HepG2 (cell line): ENCODE results near the gene UQCRC2.

ENCODE experiments used
- FOXK2 ChIP-seq: fragments of 450-650 bp; IDR thresholded peaks from 2 replicates; pipeline ENCODE4 v1.6.1; 2016
- TEAD2 ChIP-seq: sonication (generic); formaldehyde crosslinking; IDR thresholded peaks from 2 replicates; pipeline ENCODE4 v1.9.0; 2021; ENCODE audit warnings: missing genetic modification reagents
- TF ChIP-seq, protein P1 (sequence below): sonication (generic); formaldehyde crosslinking; IDR thresholded peaks from 2 replicates; pipeline ENCODE4 v1.9.0; 2021; ENCODE audit warnings: missing genetic modification reagents, borderline replicate concordance
- TF ChIP-seq, protein P2 (sequence below): sonication (generic); formaldehyde crosslinking; IDR thresholded peaks from 2 replicates; pipeline ENCODE4 v1.5.0; 2020; ENCODE audit warnings: mild to moderate bottlenecking, missing genetic modification reagents, moderate library complexity

DNA sequence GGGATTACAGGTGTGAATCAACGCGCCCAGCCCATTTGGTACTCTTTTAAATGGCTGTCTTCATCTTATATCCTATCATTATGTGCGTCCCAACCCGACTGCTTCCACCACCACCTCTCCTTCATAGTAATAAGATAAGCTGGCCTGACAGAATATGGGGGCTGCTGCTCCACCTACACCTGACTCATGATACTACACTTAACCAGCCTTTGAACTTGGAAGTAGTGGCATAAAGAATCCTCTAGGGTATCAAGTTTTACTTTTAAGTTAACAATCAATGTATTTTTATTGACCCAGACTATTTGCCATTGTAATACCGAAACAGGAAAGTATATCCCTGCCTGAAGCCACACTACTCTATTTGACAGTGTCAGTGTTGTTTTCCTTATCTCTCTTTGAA lies 28.9 kb downstream of the UQCRC2 start:
- TF ChIP-seq FOXK2, result no peak
- TF ChIP-seq, protein P1, sequence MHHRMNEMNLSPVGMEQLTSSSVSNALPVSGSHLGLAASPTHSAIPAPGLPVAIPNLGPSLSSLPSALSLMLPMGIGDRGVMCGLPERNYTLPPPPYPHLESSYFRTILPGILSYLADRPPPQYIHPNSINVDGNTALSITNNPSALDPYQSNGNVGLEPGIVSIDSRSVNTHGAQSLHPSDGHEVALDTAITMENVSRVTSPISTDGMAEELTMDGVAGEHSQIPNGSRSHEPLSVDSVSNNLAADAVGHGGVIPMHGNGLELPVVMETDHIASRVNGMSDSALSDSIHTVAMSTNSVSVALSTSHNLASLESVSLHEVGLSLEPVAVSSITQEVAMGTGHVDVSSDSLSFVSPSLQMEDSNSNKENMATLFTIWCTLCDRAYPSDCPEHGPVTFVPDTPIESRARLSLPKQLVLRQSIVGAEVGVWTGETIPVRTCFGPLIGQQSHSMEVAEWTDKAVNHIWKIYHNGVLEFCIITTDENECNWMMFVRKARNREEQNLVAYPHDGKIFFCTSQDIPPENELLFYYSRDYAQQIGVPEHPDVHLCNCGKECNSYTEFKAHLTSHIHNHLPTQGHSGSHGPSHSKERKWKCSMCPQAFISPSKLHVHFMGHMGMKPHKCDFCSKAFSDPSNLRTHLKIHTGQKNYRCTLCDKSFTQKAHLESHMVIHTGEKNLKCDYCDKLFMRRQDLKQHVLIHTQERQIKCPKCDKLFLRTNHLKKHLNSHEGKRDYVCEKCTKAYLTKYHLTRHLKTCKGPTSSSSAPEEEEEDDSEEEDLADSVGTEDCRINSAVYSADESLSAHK, result no peak
- TF ChIP-seq, protein P2, sequence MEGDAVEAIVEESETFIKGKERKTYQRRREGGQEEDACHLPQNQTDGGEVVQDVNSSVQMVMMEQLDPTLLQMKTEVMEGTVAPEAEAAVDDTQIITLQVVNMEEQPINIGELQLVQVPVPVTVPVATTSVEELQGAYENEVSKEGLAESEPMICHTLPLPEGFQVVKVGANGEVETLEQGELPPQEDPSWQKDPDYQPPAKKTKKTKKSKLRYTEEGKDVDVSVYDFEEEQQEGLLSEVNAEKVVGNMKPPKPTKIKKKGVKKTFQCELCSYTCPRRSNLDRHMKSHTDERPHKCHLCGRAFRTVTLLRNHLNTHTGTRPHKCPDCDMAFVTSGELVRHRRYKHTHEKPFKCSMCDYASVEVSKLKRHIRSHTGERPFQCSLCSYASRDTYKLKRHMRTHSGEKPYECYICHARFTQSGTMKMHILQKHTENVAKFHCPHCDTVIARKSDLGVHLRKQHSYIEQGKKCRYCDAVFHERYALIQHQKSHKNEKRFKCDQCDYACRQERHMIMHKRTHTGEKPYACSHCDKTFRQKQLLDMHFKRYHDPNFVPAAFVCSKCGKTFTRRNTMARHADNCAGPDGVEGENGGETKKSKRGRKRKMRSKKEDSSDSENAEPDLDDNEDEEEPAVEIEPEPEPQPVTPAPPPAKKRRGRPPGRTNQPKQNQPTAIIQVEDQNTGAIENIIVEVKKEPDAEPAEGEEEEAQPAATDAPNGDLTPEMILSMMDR, result no peak
- TF ChIP-seq TEAD2 (CRISPR knock-in tag), result no peak
